ENCODE results near the gene RASAL2. TPM values are rescaled to one million over a fixed set of nuclear protein-coding genes. Genes with fewer than 3 reads are reported as not detected.

RASAL2 gene
- total and polyA plus RNA-seq, 2 donors (not counting 1 experiment from before 2014, with no cell fraction given) = 11.9 to 21.8 TPM

GRCh38 chr1:178165196-178165595, 71.3 kb downstream of the RASAL2 start:
- Histone ChIP-seq H3K4me2 (ENCODE audit: extremely low read depth, insufficient read depth, low read length) (no peak overlapping the region), H4K20me1 (ENCODE audit: control insufficient read depth, extremely low read depth, insufficient read depth, low read length) (no peaks in the 10 kb centered on the region), H3K9me3 (ENCODE audit: control insufficient read depth, insufficient read depth, low read depth, low read length) (no peaks in the 10 kb centered on the region), H3K9ac (ENCODE audit: insufficient read depth, low read length) (no peak overlapping the region), H3K27me3 (ENCODE audit: control insufficient read depth, insufficient read depth, low read length) (no peaks in the 10 kb centered on the region), H3K79me2 (ENCODE audit: control insufficient read depth, insufficient read depth, low read length) (peaks cover 2% of the 10 kb centered on the region), H2AFZ (ENCODE audit: low read length) (no peak overlapping the region), H3K27ac (ENCODE audit: insufficient read depth, low read length) (no peak overlapping the region), H3K4me3 (replicated peaks in 1 of 4; ENCODE audit: control extremely low read depth in 1 of 4, insufficient read depth in 1 of 4, low read depth in 3 of 4, low read length in 4 of 4) (no peak overlapping the region), H3K36me3 (ENCODE audit: control insufficient read depth, insufficient read depth, low read length) (no peaks in the 10 kb centered on the region), H3K4me1 (ENCODE audit: control insufficient read depth, extremely low read depth, insufficient read depth, low read length) (peaks cover 4% of the 10 kb centered on the region)
- no peak for DNase-seq (ENCODE audit: low read depth in 2 of 2)
- TF ChIP-seq CTCF (conservative IDR thresholded peaks at IDR 0.05 in 1 of 2, IDR thresholded peaks at IDR 0.05 in 1 of 2; ENCODE audit: low read depth in 1 of 2, low read length in 2 of 2) = no peak

- Histone ChIP-seq H3K27ac (ENCODE audit: insufficient read depth, low read length) (no peak overlapping the region), H3K4me1 (ENCODE audit: control insufficient read depth, extremely low read depth, insufficient read depth, low read length) (peaks cover 4% of the 10 kb centered on the region), H3K79me2 (ENCODE audit: control insufficient read depth, insufficient read depth, low read length) (peaks cover 2% of the 10 kb centered on the region), H3K9ac (ENCODE audit: insufficient read depth, low read length) (no peak overlapping the region), H3K9me3 (ENCODE audit: control insufficient read depth, insufficient read depth, low read depth, low read length) (no peaks in the 10 kb centered on the region), H3K27me3 (ENCODE audit: control insufficient read depth, insufficient read depth, low read length) (no peaks in the 10 kb centered on the region), H3K4me3 (replicated peaks in 1 of 4; ENCODE audit: control extremely low read depth in 1 of 4, insufficient read depth in 1 of 4, low read depth in 3 of 4, low read length in 4 of 4) (no peak overlapping the region), H3K36me3 (ENCODE audit: control insufficient read depth, insufficient read depth, low read length) (no peaks in the 10 kb centered on the region), H4K20me1 (ENCODE audit: control insufficient read depth, extremely low read depth, insufficient read depth, low read length) (no peaks in the 10 kb centered on the region), H3K4me2 (ENCODE audit: extremely low read depth, insufficient read depth, low read length) (no peak overlapping the region), H2AFZ (ENCODE audit: low read length) (no peak overlapping the region)
- DNase-seq (ENCODE audit: low read depth in 2 of 2) = no peak
- TF ChIP-seq CTCF (conservative IDR thresholded peaks at IDR 0.05 in 1 of 2, IDR thresholded peaks at IDR 0.05 in 1 of 2; ENCODE audit: low read depth in 1 of 2, low read length in 2 of 2) (no peak), EZH2 (IDR thresholded peaks at IDR 0.05; ENCODE audit: low read length, missing control alignments) (no peak)
Observed at GRCh38 chr1:178166429-178167024, 72.6 kb downstream of the RASAL2 start.

- Histone ChIP-seq H3K4me1 (ENCODE audit: control insufficient read depth, extremely low read depth, insufficient read depth, low read length) (peaks cover 4% of the 10 kb centered on the region), H3K27ac (ENCODE audit: insufficient read depth, low read length) (no peak overlapping the region), H4K20me1 (ENCODE audit: control insufficient read depth, extremely low read depth, insufficient read depth, low read length) (no peaks in the 10 kb centered on the region), H3K36me3 (ENCODE audit: control insufficient read depth, insufficient read depth, low read length) (no peaks in the 10 kb centered on the region), H3K27me3 (ENCODE audit: control insufficient read depth, insufficient read depth, low read length) (no peaks in the 10 kb centered on the region), H2AFZ (ENCODE audit: low read length) (no peak overlapping the region), H3K4me3 (replicated peaks in 1 of 4; ENCODE audit: control extremely low read depth in 1 of 4, insufficient read depth in 1 of 4, low read depth in 3 of 4, low read length in 4 of 4) (no peak overlapping the region), H3K79me2 (ENCODE audit: control insufficient read depth, insufficient read depth, low read length) (peaks cover 8% of the 10 kb centered on the region), H3K9me3 (ENCODE audit: control insufficient read depth, insufficient read depth, low read depth, low read length) (no peaks in the 10 kb centered on the region), H3K4me2 (ENCODE audit: extremely low read depth, insufficient read depth, low read length) (no peak overlapping the region), H3K9ac (ENCODE audit: insufficient read depth, low read length) (no peak overlapping the region)
- TF ChIP-seq EZH2 (IDR thresholded peaks at IDR 0.05; ENCODE audit: low read length, missing control alignments) = no peak
- TF ChIP-seq CTCF (conservative IDR thresholded peaks at IDR 0.05 in 1 of 2, IDR thresholded peaks at IDR 0.05 in 1 of 2; ENCODE audit: low read depth in 1 of 2, low read length in 2 of 2) = no peak
- peak; percentile 21 to 77 for DNase-seq (ENCODE audit: low read depth in 2 of 2)
Observed at GRCh38 chr1:178168536-178168935, 74.6 kb downstream of the RASAL2 start.
